Glomerular visceral epithelial cell (primary cell): ENCODE measurements around the gene RBM39.
"Not testable (repeated sequence)": the region's sequence is repeated elsewhere in the genome, so short reads cannot be mapped to it uniquely, and the experiment has no call there.

Experiments
- DNase-seq: peaks from one replicate; pipeline ENCODE4 v3.0.0-alpha.2; 2016; ENCODE audit errors: extremely low spot score

The RBM39 gene

GRCh38 chr20:35726842-35727711 lies 15.0 kb downstream of the RBM39 start:
- DNase-seq, result no peak

DNA sequence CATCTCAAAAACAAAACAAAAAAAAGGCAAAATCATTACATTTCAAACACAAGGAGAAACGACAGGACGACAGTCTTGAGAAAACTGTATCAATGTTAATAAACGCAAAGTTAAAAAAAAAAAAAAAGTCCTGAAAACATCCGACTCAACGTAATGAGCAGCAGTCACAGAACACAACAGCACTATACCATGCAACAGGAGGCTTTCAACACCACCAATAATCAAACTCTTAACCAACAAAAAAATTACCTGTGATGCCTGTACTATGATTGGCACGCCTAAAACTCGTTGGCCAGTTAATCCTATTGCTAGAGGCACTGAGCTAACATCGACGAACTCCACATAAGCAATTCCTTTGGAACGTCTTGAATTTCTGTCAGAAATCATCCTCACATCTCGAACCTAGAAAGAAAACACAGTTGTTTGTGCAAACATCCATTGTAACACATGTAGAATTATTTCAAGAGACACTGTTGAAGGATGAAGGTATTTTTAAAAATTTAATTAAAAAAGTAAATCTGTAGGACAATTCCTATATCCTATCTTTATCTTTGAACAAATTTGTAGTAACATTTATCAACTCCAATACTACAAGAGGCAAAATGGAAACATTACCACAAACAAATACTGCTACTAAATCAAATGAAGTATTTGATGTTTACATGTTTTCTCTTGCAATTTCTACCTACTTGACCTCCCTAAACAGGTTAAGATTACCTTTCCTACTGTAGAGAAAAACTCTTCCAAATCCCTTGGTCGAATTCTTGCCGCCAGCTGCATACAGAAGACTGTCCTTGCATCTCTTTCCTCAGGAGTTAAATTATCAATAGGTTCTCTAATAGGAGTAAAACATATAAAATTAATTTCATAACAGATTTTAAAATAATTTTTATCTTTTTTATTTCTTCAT lies 17.5 kb downstream of the RBM39 start:
- DNase-seq, result no peak

GRCh38 chr20:35723652-35724320 lies 18.3 kb downstream of the RBM39 start:
- not testable (repeated sequence) for DNase-seq

GRCh38 chr20:35723275-35723639 lies 18.8 kb downstream of the RBM39 start:
- not testable (repeated sequence) for DNase-seq

DNA sequence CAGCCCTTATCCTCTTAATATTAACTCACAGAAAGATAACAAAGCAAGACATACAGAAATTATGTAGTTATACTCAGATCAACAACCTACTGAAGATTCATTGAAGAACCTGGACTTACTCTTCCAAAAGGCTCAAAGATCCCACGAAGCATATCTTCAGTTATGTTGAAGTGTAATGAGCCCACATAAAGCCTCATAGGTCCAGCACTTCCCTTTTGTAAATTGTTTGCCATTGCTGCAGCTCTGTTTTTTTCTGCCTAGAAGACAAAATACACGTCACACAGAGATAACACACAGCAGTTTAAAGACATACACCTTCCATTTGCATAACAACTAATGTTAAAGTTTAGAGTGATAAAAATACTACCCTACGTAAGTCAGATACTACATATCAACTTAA lies 20.4 kb downstream of the RBM39 start:
- no peak for DNase-seq

DNA sequence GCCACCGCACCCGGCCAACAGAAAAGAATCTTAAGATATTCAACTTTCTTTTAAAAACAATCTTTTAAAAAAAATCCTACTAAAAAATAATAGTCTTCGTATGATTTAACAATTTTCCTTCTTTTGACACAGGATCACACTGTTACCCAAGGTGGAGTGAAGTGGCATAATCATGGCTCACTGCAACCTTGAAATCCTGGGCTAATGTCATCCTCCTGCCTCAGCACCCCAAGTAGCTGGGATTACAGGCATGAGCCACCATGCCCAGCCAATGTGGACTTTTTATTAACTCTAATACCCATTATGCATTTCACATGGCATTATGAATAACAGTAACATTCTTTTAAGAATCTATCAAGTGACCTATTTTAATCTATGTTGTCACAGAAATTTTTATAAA lies 20.8 kb downstream of the RBM39 start:
- no peak for DNase-seq

DNA sequence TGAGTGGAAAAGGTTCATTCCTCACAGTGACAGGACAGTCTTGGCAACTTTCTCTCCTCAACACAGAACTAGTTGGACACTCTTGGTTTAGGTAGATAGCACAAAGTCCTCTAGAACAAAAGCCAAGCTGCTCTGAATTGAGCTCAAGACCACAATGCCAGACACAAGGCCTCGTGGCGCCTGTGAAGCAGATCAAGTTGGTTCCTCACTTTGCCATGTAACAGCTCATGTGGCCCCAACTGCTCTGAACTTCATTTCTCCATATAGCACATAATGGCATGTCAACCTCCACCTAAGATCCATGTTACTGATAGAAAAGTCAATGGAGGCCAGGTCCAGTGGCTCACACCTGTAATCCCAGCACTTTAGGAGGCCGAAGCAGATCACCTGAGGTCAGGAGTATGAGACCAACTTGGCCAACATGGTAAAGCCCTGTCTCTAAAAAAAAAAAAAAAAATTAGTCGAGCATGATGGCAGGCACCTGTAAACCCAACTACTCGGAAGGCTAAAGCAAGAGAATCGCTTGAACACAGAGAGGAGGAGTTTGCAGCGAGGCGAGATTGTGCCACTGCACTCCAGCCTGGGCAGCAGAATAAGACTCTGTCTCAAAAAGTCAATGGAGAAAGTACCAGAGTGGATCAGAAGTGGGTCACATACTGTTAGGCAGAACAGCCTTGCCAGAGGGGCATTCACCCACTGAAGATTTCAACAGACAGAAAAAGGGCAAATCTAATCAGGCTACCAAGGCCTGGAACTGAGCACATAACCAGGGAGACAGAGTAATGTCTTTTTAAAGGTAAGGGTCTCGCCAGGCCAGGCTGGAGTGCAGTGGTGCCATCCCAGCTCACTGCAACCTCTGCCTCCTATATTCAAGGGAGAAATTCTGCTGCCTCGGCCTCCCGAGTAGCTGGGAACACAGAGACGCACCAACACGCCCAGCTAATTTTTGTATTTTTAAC lies 21.6 kb downstream of the RBM39 start:
- DNase-seq, result no peak

GRCh38 chr20:35719717-35720116 lies 22.3 kb downstream of the RBM39 start:
- no peak for DNase-seq

DNA sequence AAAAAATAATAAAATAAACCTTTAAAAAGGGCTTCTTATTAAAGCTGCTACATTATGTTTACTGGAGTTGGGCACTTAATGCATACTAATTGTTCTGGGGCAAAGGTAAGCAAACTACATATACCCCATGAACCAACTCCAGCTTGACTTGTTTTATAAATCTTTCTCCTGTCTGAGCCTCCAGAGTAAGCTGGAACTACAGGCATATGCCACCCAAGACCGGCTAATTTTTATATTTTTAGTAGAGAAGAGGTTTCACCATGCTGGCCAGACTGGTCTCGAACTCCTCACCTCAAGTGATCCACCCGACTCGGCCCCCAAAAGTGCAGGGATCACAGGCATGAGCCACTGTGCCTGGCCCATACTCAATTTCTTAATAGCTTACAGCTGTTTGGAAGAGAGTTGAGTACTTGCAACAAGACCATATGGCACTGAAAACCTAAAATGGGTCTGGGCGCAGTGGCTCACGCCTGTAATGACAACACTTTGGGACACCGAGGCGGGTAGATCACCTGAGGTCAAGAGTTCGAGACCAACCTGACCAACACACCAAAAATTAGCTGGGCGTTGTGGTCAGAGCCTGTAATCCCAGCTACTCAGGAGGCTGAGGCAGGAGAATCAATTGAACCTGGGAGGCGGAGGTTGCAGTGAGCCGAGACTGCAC lies 23.0 kb downstream of the RBM39 start:
- DNase-seq, result no peak

DNA sequence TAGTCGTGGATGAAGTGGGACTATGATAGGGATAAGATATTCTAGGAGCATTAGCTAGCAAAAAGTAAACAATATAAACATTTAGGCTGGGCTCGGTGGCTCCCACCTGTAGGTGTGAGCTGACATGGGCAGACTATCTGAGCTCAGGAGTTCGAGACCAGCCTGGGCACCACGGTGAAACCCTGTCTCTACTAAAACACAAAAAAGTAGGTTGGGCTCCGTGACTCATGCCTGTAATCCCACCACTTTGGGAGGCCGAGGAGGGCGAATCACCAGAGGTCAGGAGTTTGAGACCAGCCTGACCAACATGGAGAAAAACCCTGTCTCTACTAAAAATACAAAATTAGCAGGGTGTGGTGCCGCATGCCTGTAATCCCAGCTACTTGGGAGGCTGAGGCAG lies 23.7 kb downstream of the RBM39 start:
- DNase-seq, result not testable (repeated sequence)

DNA sequence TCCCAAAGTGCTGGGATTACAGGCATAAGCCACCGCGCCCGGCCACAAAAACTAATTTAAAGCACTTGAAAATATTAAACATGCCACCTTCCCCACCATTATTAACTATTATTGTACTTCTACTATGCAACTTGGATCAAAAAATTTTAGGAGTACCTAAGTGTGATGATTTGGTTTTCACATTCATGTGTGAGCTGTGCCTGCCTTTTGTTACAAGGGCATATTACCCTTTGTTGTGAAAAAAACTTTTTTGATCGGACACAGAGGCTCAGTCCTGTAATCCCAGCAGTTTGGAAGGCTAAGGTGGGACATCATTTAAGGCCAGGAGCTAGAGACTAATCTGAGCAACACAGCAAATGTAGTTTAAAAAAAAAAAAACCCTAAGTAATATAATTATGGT lies 25.7 kb downstream of the RBM39 start:
- DNase-seq, result no peak

DNA sequence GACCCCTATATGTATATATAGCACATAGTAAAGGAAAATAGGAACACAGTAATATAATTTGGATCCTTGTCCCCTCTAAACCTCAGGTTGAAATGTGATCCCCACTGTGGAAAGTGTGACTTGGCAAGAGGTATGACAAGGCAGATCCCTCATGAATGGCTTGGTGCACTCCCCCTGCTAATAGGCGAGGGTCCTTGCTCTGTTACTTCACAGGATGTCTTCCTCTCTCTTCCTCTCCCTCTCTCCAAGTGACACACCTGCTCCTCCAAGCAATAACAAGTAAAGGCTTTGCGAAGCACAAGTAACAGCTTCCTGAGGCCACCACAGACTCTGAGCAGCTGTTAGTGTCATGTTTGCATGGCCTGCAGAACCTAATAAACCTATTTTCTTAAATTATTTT lies 26.4 kb downstream of the RBM39 start:
- DNase-seq, result no peak

DNA sequence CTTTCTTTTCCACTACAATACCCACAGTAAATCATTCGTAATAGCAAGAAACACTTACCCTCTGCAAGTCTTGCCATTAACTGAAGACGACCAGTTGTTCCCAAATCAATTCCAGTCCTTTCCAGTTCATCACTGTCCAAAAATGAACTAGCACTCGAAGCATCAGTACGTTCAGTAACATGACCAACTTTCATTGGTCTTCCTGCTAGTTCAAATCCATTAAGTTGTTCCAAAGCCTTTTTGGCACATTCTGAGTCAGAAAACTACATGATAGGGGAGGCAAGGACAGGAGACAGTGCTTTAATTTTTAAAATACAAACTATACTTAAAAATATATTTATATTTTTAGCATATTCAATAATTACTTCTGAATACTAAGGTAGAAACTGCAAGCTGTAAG lies 27.9 kb downstream of the RBM39 start:
- no peak for DNase-seq

DNA sequence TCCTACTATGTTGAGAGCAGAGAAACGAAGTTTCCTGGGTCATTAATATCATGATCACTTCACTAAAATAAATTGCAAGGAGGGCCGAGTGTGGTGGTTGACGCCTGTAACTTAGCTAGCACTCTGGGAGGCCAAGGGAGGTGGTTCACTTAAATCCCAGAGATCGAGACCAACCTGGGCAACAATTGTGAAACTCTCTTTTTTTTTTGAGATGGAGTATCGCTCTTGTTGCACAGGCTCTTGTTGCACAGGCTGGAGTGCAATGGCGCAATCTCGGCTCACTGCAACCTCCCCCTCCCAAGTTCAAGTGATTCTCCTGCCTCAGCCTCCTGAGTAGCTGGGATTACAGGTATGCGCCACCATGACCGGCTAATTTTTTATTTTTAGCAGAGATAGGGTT lies 28.9 kb downstream of the RBM39 start:
- DNase-seq, result not testable (repeated sequence)

DNA sequence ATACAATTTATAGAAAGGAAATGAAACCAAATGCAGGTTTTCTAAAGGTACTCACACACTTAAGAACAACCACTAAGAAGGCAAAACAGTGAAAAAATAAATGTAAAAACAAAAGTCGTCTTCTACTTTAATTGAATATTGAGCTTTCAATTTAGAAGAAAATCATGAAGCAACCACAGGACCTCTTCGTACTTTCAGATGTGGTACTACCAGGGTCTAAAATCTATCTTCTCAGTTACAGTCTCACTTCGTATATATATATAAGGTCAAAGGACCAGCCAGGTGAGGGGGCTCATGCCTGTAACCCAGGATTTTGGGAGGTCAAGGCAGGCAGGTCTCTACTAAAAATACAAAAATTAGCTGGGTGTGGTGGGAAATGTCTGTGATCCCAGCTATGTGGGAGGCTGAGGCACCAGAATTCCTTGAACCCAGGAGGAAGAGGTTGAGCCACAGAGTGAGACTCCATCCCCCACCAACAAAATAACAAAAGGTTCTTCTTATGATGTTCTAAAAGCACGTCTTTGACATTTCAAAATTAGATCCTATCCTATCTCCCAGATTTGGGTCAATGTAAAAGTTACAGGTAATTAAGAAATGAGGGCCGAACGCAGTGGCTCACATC lies 30.4 kb downstream of the RBM39 start:
- no peak for DNase-seq

DNA sequence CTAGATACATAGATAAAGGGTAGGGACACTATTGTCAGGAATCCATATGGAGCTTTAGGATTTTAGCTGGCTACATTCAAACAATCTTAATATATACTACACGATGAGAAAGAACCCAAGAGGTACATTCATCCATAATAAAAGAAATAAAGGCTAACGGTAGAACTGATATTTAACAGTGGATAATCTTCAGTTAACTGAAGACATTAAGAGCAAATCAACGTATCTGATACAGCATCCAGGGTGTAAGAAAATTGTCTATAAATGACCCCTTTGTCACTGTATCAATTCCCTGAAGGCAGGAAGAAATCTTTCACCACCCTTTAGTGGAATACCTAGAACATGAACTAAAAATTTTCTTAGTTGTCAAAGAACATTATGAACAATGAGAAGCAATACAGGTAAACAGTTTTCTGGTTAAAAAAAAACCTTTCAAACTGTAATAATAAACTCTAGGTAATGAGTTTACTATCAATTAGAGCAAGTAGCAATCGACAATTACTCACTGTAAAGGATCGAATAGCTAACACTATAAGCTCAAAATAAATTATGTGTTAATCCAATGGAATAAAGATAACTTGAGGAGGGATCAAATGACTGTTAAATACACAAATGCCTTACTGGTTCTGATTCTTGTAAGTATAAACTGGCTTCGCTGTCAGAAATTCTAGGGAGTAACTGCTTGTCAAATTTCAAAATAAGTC lies 31.0 kb downstream of the RBM39 start:
- no peak for DNase-seq

DNA sequence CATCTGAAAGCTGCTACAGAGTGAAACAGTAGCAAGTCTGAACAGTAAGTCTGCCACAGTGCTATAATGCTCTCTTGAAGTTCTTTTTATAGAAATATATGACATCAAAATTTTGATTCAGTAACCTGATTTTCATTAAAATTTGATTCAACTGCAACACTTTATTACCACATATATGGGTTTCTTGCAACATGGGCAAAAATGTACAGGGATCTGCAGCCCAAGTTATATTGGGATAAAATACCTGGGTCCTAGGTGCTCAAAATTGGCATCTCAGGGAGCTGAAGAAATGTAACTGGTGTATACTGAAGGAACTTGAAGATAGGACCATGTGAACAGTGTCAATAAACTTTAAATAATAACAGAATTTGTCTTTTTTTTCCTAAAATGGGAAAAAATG lies 32.0 kb downstream of the RBM39 start:
- no peak for DNase-seq

DNA sequence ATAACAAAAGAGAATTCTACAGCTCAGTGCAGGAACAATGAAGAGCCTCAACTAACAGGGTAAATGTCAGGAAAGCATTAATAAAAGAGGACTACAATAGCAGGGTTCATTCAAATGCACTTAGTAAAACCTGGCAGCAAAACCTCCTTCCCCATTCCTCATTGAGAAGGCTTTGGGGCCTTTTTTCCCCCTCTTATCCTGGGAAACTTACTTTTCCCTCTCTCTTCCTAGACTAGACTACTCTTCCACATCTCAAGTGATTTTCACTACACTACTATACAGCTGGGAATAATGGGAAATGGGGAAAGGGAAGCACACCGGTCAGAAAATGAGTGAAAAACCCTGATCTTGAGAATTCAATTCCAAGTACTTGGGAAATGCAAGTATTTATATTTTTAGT lies 32.8 kb downstream of the RBM39 start:
- no peak for DNase-seq

DNA sequence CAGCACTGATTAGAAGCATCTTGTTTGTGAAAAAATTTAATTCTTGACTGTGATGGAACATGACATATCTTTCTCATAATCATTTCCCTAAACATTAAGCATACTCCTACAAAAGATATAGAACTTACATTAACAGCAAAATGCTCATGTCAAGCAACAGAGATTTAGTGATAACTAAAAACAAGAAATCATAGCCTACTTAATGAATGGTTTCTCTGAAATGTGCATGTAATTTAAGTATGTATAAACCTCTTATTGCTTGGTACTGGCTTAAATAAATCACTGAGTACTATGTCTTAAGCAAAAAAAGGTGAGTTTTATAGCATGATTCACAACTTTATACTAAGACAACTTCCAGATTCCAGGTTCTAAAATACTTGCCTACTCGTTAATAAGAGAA lies 33.6 kb downstream of the RBM39 start:
- no peak for DNase-seq
